Ovary (tissue), 9 donors: ENCODE measurements around the gene ATP1B2. TPM values are rescaled to one million over a fixed set of nuclear protein-coding genes. Genes with fewer than 3 reads are reported as not detected.

Experiments
- DNase-seq, 5 donors: peaks; one replicate each; pipeline ENCODE4 v3.0.0-alpha.2; 2019 to 2020
- H3K27ac ChIP-seq, 2 donors: fragments of 200-600 bp; one replicate each; pipeline versions ENCODE4 v1.5.1 to v1.8.0; 2019 to 2022
- H3K27me3 ChIP-seq: fragments of 200-600 bp; one replicate; pipeline ENCODE4 v1.8.0; 2022
- H3K36me3 ChIP-seq: fragments of 200-600 bp; sonication (generic); one replicate; pipeline ENCODE4 v1.5.1; 2019
- H3K4me1 ChIP-seq: one replicate; pipeline ENCODE4 v1.8.1; 2013; ENCODE audit warnings: mild to moderate bottlenecking, moderate library complexity; ENCODE audit not compliant: insufficient read depth
- H3K4me3 ChIP-seq: fragments of 200-600 bp; sonication (generic); one replicate; pipeline ENCODE4 v1.5.1; 2017
- H3K9me3 ChIP-seq, 2 donors: fragments of 200-600 bp in 1 of 2; sonication (generic) in 1 of 2; one replicate each; pipeline versions ENCODE4 v1.5.1 to v1.8.1; 2013 to 2019; ENCODE audit warnings: mild to moderate bottlenecking in 1 of 2, moderate library complexity in 1 of 2
- EP300 ChIP-seq: sonication (generic); formaldehyde crosslinking; IDR thresholded peaks from one replicate; pipeline ENCODE4 v1.6.1; 2017; ENCODE audit warnings: antibody characterized with exemption
- POLR2A ChIP-seq: fragments of 450-650 bp; IDR thresholded peaks from one replicate; pipeline ENCODE4 v1.6.1; 2017; ENCODE audit warnings: antibody characterized with exemption, mild to moderate bottlenecking, moderate library complexity
- WGBS, 3 donors: extraction: QIAGEN DNeasy Blood & Tissue Kit in 1 of 3; methylation state at CpG; one replicate each; pipeline versions ENCODE4 v1.1.5 to v1.1.7; 2013 to 2017; 5-methylcytosine and 5-hydroxymethylcytosine counted together
- intact Hi-C, 4 donors: fragments of 100-400 bp; cut with DNase I; formaldehyde crosslinking; loops; one replicate each; pipeline versions ENCODE4 v1.11.0 to v1.15.1; 2022 to 2023
- polyA plus RNA-seq, 2 donors: library from polyadenylated mRNA; stranded (reverse); fragments of 200-250 nt in 1 of 2; fragments of 350-450 nt in 1 of 2; fragmentation: Illumina TruSeq in 1 of 2; extraction: RNeasy Lipid Tissue Mini Kit (QIAGEN cat#74804) in 1 of 2; gene quantifications; one replicate each; pipeline ENCODE4 v1.2.3, GENCODE V29; 2013 to 2014
- total RNA-seq, 7 donors: library from RNA; depleted of rRNA in 2 of 7; stranded (reverse); fragments of >200 nt in 2 of 7; fragmentation: NEBNext Ultra II Directional in 3 of 7; extraction: Animal tissue kit (Norgen Biotek cat#: 25700) in 3 of 7; gene quantifications; one replicate each; pipeline versions ENCODE4 v1.1.0 to v1.2.4, GENCODE V29; 2016 to 2023
- TF ChIP-seq, protein P1 (sequence below), 3 donors: fragments of 450-650 bp in 2 of 3; fragments of 200-600 bp in 1 of 3; IDR thresholded peaks; one replicate each; pipeline versions ENCODE4 v1.5.1 to v1.8.0; 2016 to 2022; ENCODE audit warnings: antibody characterized with exemption in 3 of 3, mild to moderate bottlenecking in 1 of 3
- donor health status: DM: no; HTN: no; CAD: no; lungs with moderate emphysema.
- donor health status: DM: no; HTN: no; CAD: no.
- donor health status: Bipolar disorder and iron deficiency.
- donor health status: DM: yes; HTN: yes; CAD: no.
- donor health status: DM: no; HTN: no; CAD: no.
- donor health status: DM: yes; HTN: yes; CAD: no.

Gene ATP1B2
- total and polyA plus RNA-seq, 9 donors, result 3.6 to 74.5 (median 34.1) TPM

DNA sequence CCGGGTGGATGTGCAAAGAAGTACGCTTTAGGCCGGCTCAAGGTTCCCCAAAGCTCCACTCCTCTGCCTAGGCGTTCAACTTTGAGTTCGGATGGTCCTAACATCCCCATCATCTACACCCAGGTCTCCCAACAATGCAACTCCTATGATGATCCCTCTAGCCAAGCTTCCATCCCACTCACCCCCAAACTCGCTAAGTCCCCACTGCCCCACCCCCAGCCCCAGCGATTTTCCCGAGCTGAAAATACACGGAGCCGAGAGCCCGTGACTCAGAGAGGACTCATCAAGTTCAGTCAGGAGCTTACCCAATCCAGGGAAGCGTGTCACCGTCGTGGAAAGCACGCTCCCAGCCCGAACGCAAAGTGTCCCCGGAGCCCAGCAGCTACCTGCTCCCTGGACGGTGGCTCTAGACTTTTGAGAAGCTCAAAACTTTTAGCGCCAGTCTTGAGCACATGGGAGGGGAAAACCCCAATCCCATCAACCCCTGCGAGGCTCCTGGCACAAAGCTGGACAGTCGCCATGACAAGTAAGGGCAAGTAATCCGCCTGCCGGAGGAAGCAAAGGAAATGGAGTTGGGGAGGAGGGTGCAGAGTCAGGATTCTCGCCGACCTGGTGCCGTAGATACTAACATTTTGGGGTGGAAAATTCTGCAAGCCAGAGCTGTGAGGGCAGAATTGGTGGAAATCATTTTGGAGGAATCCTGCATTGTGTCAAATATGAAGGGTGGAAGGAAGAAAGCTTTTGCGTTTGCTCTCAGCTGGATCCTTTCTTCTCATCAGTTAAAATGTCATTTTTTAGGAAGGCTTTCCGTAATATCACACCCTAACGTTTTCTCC lies 36.6 kb downstream of the ATP1B2 start, which contains the start of gene TP53:
Gene TP53, minus strand, starts transcription at position 419 of the 836 bp plus-strand sequence. CDS start 10,896 bp downstream, outside the sequence.
- 0% methylated on average over 30 of the region's 30 CpGs for WGBS, 3 donors
- H3K4me1 ChIP-seq, result peaks cover 7% of the 10 kb centered on the region
- no peaks in the 10 kb centered on the region for H3K9me3 ChIP-seq
- H3K27ac ChIP-seq, result peak within 1 kb of the TSS; percentile 74 to 93
- H3K4me3 ChIP-seq, result peak within 1 kb of the TSS; percentile 94
- no peaks in the 10 kb centered on the region for H3K27me3 ChIP-seq
- TF ChIP-seq, protein P1, sequence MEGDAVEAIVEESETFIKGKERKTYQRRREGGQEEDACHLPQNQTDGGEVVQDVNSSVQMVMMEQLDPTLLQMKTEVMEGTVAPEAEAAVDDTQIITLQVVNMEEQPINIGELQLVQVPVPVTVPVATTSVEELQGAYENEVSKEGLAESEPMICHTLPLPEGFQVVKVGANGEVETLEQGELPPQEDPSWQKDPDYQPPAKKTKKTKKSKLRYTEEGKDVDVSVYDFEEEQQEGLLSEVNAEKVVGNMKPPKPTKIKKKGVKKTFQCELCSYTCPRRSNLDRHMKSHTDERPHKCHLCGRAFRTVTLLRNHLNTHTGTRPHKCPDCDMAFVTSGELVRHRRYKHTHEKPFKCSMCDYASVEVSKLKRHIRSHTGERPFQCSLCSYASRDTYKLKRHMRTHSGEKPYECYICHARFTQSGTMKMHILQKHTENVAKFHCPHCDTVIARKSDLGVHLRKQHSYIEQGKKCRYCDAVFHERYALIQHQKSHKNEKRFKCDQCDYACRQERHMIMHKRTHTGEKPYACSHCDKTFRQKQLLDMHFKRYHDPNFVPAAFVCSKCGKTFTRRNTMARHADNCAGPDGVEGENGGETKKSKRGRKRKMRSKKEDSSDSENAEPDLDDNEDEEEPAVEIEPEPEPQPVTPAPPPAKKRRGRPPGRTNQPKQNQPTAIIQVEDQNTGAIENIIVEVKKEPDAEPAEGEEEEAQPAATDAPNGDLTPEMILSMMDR (IDR thresholded peaks at IDR 0.05), result peak in 1 of 3 donors; percentile 11
- TF ChIP-seq EP300, result no peak
- TF ChIP-seq POLR2A, result peak; percentile 80
- intact Hi-C loops, result loop anchor here (2.0 to 10.0 kb wide), 5 partner anchors 35 to 202 kb away; partner anchors contain the start of genes SHBG (in 3 of the 4), ATP1B2 (in 2 of the 4), POLR2A (in 1 of the 4) and SAT2 (in 1 of the 4)
- DNase-seq, result peak; percentile 86 to 91 (median 88)
- H3K36me3 ChIP-seq, result no peaks in the 10 kb centered on the region

DNA sequence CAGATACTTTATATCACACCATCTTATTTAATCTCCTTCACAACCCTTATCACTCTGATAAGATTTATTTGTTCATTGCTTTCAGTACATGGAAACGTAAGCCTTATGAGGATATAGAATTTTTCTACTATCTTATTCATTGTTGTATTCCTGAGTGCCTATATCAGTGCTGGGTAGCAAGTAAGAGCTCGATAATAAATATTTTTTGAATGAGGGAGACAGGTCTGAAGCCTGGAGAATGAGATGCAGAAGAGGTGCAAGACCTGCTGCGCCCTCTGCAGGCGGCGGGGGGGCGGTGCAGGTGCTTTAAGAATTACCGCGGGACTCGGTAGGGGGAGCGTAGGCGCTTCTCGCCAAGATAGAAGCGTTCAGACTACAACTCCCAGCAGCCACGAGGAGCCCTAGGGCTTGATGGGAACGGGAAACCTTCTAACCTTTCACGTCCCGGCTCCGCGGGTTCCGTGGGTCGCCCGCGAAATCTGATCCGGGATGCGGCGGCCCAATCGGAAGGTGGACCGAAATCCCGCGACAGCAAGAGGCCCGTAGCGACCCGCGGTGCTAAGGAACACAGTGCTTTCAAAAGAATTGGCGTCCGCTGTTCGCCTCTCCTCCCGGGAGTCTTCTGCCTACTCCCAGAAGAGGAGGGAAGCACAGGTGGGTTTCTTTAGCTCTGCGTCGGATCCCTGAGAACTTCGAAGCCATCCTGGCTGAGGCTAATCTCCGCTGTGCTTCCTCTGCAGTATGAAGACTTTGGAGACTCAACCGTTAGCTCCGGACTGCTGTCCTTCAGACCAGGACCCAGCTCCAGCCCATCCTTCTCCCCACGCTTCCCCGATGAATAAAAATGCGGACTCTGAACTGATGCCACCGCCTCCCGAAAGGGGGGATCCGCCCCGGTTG lies 37.4 kb downstream of the ATP1B2 start, which contains the start of gene WRAP53:
Gene WRAP53, plus strand, starts transcription at position 570 of the 900 bp plus-strand sequence. Its CDS starts 172 bp downstream, at position 742.
- 0 to 1% (median 1%) methylated on average over 51 of the region's 51 CpGs for WGBS, 3 donors
- intact Hi-C loops, result loop anchor here (2.0 to 10.0 kb wide), 5 partner anchors 36 to 203 kb away; partner anchors contain the start of genes SHBG (in 3 of the 4), ATP1B2 (in 2 of the 4), POLR2A (in 1 of the 4) and SAT2 (in 1 of the 4)
- no peaks in the 10 kb centered on the region for H3K36me3 ChIP-seq

DNA sequence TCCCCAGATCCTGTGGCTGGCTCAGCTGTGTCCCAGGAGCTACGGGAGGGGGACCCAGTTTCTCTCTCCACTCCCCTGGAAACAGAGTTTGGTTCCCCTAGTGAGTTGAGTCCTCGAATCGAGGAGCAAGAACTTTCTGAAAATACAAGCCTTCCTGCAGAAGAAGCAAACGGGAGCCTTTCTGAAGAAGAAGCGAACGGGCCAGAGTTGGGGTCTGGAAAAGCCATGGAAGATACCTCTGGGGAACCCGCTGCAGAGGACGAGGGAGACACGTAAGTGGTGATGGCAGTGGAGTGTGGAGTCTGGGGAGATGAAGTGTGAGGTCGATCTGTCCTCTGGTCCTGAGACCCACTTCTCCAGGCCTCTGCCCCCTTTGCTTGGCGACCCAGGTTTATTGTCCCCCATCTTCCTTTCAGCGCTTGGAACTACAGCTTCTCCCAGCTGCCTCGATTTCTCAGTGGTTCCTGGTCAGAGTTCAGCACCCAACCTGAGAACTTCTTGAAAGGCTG lies 38.1 kb downstream of the ATP1B2 start:
- Histone ChIP-seq H3K36me3 (no peaks in the 10 kb centered on the region), H3K4me3 (peak overlapping the region; percentile 59), H3K4me1 (peaks cover 7% of the 10 kb centered on the region), H3K27ac (peak overlapping the region in 1 of 2 donors; percentile 23), H3K9me3 (no peaks in the 10 kb centered on the region), H3K27me3 (no peaks in the 10 kb centered on the region)
- DNase-seq, result no peak
- intact Hi-C loops, result loop anchor here (5.0 to 10.0 kb wide), 4 partner anchors 37 to 204 kb away; partner anchors contain the start of genes SHBG (in 3 of the 4), ATP1B2 (in 2 of the 4), POLR2A (in 1 of the 4) and SLC35G6 (in 1 of the 4)
- 9 to 11% (median 9%) methylated on average over 13 of the region's 13 CpGs for WGBS, 3 donors
- TF ChIP-seq, protein P1 (IDR thresholded peaks at IDR 0.05), result no peak
- no peak for TF ChIP-seq POLR2A
- no peak for TF ChIP-seq EP300

More for the DNA sequence above, 37.4 kb downstream of the ATP1B2 start, which contains the start of gene WRAP53:
- peak within 1 kb of the TSS; percentile 94 for H3K4me3 ChIP-seq
- TF ChIP-seq POLR2A, result peak; percentile 17
- peak; percentile 53 for TF ChIP-seq EP300
- TF ChIP-seq, protein P1 (IDR thresholded peaks at IDR 0.05), result peak; percentile 91 to 99 (median 99)
- peaks cover 7% of the 10 kb centered on the region for H3K4me1 ChIP-seq
- peak; percentile 96 to 99 (median 97) for DNase-seq
- H3K27ac ChIP-seq, result peak within 1 kb of the TSS; percentile 3 to 93
- no peaks in the 10 kb centered on the region for H3K27me3 ChIP-seq
- H3K9me3 ChIP-seq, result no peaks in the 10 kb centered on the region
